Panc1 (cell line): ENCODE data around the gene TSPAN17. TPM values are rescaled to one million over a fixed set of nuclear protein-coding genes. Genes with fewer than 3 reads are reported as not detected.

Experiments used
- ATAC-seq: fragments of 200-7000 bp; cut with Tn5 transposase; 2 replicates; pipeline ENCODE4 v1.9.1; 2020; ENCODE audit warnings: mild to moderate bottlenecking, moderate library complexity
- BruUV-seq: library from RNA; stranded (reverse); fragments of 400-500 nt; replicated peaks from 2 replicates; lab custom pipeline; 2021; lab: Mats Ljungman, UMichigan
- CTCF ChIA-PET: fragments of 300-600 bp; sonication (Branson Sonifier 250); formaldehyde crosslinking; loops from one replicate; lab custom pipeline; 2022; ENCODE audit warnings: antibody characterized with exemption; lab: Charles Lee
- POLR2A ChIA-PET: fragments of 300-600 bp; sonication (Branson Sonifier 250); formaldehyde crosslinking; loops from one replicate; lab custom pipeline; 2022; ENCODE audit warnings: antibody characterized with exemption; lab: Charles Lee
- DNase-seq: peaks from one replicate; pipeline ENCODE4 v3.0.0-alpha.2; 2010; ENCODE audit warnings: low read depth, low spot score
- H3K27ac ChIP-seq: 2 replicates; pipeline ENCODE4 v1.5.1; 2011; ENCODE audit warnings: mild to moderate bottlenecking, low read length, inconsistent platforms
- H3K27me3 ChIP-seq: fragments of 200-500 bp; sonication (Bioruptor generic); 2 replicates; pipeline ENCODE4 v1.6.0; 2014; ENCODE audit warnings: low read length, inconsistent platforms; ENCODE audit not compliant: control insufficient read depth, insufficient read depth
- H3K36me3 ChIP-seq: fragments of 200-500 bp; sonication (Bioruptor generic); 2 replicates; pipeline ENCODE4 v1.5.1; 2014; ENCODE audit warnings: inconsistent platforms, mild to moderate bottlenecking, low read length, moderate library complexity; ENCODE audit not compliant: control insufficient read depth, insufficient read depth
- H3K4me1 ChIP-seq: 2 replicates; pipeline ENCODE4 v1.5.1; 2011; ENCODE audit warnings: inconsistent platforms, mild to moderate bottlenecking, low read length, moderate library complexity; ENCODE audit not compliant: control insufficient read depth, insufficient read depth
- H3K4me3 ChIP-seq, 2 experiments: 2 replicates each; pipeline ENCODE4 v1.5.1; 2011 to 2012; ENCODE audit warnings: low read depth in 2 of 2, low read length in 2 of 2, mild to moderate bottlenecking in 2 of 2, inconsistent platforms in 1 of 2, moderate library complexity in 1 of 2
- H3K9me3 ChIP-seq: fragments of 200-500 bp; sonication (Bioruptor generic); 2 replicates; pipeline ENCODE4 v1.5.1; 2014; ENCODE audit warnings: low read depth, mild to moderate bottlenecking, inconsistent platforms, low read length, moderate library complexity; ENCODE audit not compliant: control insufficient read depth, insufficient read depth
- POLR2AphosphoS5 ChIP-seq: IDR thresholded peaks from 2 replicates; pipeline ENCODE4 v1.6.1; 2012; ENCODE audit warnings: mild to moderate bottlenecking, low read depth, low read length, moderate library complexity
- SIN3A ChIP-seq: IDR thresholded peaks from 2 replicates; pipeline ENCODE4 v1.6.1; 2012; ENCODE audit warnings: low read depth, mild to moderate bottlenecking, low read length, moderate library complexity, borderline replicate concordance; ENCODE audit not compliant: insufficient read depth
- TCF7L2 ChIP-seq: IDR thresholded peaks from 2 replicates; pipeline ENCODE4 v1.6.1; 2011; ENCODE audit warnings: mild to moderate bottlenecking, low read depth, low read length, inconsistent platforms
- in situ Hi-C: cut with HindIII; loops from 2 replicates; pipeline ENCODE4 v1.10.0; 2016; ENCODE audit warnings: low sequenced_read_pairs, low pct_unique_long_range_greater_than_20kb
- intact Hi-C: fragments of 100-400 bp; cut with micrococcal nuclease; formaldehyde crosslinking; loops from one replicate; pipeline ENCODE4 v1.10.0; 2022; ENCODE audit not compliant: unreplicated experiment
- total RNA-seq: library from RNA; stranded (reverse); gene quantifications from one replicate; pipeline ENCODE4 v1.2.1, GENCODE V29; 2021; ENCODE audit not compliant: unreplicated experiment
- TF ChIP-seq, protein P1 (sequence below): fragments of 450-650 bp; IDR thresholded peaks from 2 replicates; pipeline ENCODE4 v1.5.1; 2017; ENCODE audit warnings: mild to moderate bottlenecking
- TF ChIP-seq, protein P2 (sequence below), 2 experiments: IDR thresholded peaks; 2 replicates each; pipeline ENCODE4 v1.6.1; 2011 to 2012; ENCODE audit warnings: low read depth in 2 of 2, control low read depth in 1 of 2, low read length in 1 of 2, mild to moderate bottlenecking in 1 of 2, moderate library complexity in 1 of 2; ENCODE audit not compliant: insufficient read depth in 1 of 2

TSPAN17 gene
- total RNA-seq, 1 experiment from 2014 or later, result 64.7 TPM

DNA sequence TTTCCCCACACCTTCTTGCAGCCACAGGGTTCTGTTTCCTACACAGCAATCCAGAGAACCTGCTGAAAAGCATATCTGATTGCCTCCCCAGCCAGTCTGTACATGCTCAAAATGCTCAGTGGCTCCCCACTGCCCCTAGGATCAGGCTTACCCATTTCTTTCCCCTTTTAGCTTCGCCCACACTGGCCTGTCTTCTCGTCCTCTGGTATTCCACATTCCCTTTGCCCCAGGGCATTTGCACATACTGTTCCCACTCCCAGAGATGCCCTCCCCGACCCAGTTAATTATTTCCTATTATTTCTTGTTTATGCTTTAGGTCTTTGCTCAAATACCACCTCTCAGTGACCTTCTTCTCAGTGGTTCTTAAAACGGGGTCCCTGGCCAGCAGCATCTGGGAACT lies 6.7 kb upstream of the TSPAN17 start:
- POLR2A ChIA-PET, result no interaction called here
- Histone ChIP-seq H3K27ac (no peak overlapping the region), H3K27me3 (no peaks in the 10 kb centered on the region), H3K9me3 (no peaks in the 10 kb centered on the region), H3K4me1 (no peaks in the 10 kb centered on the region), H3K4me3 (no peak overlapping the region), H3K36me3 (no peaks in the 10 kb centered on the region)
- ATAC-seq (no peak), DNase-seq (no peak)
- intact Hi-C loops (no loop called here), in situ Hi-C loops (no loop called here)
- no TSS peak for BruUV-seq
- CTCF ChIA-PET, result no interaction called here
- TF ChIP-seq POLR2AphosphoS5, result no peak
- no peak for TF ChIP-seq TCF7L2
- TF ChIP-seq, protein P1, sequence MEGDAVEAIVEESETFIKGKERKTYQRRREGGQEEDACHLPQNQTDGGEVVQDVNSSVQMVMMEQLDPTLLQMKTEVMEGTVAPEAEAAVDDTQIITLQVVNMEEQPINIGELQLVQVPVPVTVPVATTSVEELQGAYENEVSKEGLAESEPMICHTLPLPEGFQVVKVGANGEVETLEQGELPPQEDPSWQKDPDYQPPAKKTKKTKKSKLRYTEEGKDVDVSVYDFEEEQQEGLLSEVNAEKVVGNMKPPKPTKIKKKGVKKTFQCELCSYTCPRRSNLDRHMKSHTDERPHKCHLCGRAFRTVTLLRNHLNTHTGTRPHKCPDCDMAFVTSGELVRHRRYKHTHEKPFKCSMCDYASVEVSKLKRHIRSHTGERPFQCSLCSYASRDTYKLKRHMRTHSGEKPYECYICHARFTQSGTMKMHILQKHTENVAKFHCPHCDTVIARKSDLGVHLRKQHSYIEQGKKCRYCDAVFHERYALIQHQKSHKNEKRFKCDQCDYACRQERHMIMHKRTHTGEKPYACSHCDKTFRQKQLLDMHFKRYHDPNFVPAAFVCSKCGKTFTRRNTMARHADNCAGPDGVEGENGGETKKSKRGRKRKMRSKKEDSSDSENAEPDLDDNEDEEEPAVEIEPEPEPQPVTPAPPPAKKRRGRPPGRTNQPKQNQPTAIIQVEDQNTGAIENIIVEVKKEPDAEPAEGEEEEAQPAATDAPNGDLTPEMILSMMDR, result no peak
- TF ChIP-seq SIN3A, result no peak
- TF ChIP-seq, protein P2, sequence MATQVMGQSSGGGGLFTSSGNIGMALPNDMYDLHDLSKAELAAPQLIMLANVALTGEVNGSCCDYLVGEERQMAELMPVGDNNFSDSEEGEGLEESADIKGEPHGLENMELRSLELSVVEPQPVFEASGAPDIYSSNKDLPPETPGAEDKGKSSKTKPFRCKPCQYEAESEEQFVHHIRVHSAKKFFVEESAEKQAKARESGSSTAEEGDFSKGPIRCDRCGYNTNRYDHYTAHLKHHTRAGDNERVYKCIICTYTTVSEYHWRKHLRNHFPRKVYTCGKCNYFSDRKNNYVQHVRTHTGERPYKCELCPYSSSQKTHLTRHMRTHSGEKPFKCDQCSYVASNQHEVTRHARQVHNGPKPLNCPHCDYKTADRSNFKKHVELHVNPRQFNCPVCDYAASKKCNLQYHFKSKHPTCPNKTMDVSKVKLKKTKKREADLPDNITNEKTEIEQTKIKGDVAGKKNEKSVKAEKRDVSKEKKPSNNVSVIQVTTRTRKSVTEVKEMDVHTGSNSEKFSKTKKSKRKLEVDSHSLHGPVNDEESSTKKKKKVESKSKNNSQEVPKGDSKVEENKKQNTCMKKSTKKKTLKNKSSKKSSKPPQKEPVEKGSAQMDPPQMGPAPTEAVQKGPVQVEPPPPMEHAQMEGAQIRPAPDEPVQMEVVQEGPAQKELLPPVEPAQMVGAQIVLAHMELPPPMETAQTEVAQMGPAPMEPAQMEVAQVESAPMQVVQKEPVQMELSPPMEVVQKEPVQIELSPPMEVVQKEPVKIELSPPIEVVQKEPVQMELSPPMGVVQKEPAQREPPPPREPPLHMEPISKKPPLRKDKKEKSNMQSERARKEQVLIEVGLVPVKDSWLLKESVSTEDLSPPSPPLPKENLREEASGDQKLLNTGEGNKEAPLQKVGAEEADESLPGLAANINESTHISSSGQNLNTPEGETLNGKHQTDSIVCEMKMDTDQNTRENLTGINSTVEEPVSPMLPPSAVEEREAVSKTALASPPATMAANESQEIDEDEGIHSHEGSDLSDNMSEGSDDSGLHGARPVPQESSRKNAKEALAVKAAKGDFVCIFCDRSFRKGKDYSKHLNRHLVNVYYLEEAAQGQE (IDR thresholded peaks at IDR 0.05; ENCODE audit: insufficient read depth in 1 of 2, low read depth in 2 of 2, low read length in 1 of 2), result no peak

DNA sequence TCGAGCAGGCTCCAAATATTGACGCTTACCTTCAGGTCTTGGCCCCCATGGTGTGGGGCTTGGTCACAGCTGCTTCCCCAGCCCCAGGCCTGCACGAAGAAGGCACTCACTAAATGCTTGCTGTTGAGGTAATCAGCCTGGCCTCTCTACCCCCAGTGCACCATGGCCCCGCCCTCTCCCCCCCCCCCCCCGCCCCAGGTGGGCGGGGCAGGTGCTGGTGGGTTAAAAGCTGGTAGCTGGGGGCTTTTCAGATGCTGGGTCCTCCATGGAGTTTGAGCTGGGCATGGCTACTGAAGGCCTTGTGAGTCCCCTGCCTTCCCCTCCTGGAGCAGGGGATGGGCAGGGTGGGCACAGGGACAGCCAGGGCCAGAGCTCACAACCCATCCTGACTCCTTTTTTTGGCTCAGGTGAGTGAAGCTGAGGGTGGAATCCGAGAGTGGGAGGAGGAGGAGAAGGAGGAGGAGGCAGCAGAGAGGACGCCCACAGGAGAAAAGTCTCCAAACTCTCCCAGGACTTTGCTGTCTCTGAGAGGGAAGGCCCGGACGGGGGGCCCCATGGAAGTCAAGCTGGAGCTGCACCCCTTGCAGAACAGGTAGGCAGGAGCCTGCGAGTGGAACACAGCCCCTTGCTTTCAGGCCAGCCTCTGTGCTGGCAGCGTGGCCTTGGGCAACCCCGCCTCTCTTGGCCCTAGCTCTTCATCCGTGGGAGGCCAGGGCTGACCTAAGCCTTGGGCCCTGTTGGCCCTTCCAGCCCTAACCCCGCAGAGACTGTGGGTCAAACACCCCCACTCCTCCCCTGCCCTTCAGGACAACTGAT lies 4.4 kb upstream of the TSPAN17 start:
- Histone ChIP-seq H3K36me3 (peaks cover 3% of the 10 kb centered on the region; the same call in 1 of the 2 replicates), H3K27ac (no peak overlapping the region), H3K4me1 (peaks cover 8% of the 10 kb centered on the region), H3K4me3 (no peak overlapping the region), H3K9me3 (no peaks in the 10 kb centered on the region), H3K27me3 (no peaks in the 10 kb centered on the region)
- DNase-seq (no peak), ATAC-seq (no peak)
- TF ChIP-seq, protein P2 (IDR thresholded peaks at IDR 0.05; ENCODE audit: insufficient read depth in 1 of 2, low read depth in 2 of 2, low read length in 1 of 2), result no peak
- TF ChIP-seq, protein P1, result no peak
- TF ChIP-seq SIN3A (no peak), POLR2AphosphoS5 (no peak), TCF7L2 (no peak)
- ChIA-PET CTCF (no interaction called here), POLR2A (no interaction called here)
- in situ Hi-C loops (no loop called here), intact Hi-C loops (no loop called here)
- no TSS peak for BruUV-seq
